GM12878 (cell line): Measurements from ENCODE around the gene SLITRK3. TPM values are rescaled to one million over a fixed set of nuclear protein-coding genes. Genes with fewer than 3 reads are reported as not detected.

Source experiments
- NFYB ChIP-seq: IDR thresholded peaks from 2 replicates; pipeline ENCODE4 v1.6.1; 2011; ENCODE audit warnings: low read depth, mild to moderate bottlenecking, low read length, improper control_type of control experiment, moderate library complexity; ENCODE audit not compliant: insufficient read depth
- NRF1 ChIP-seq: conservative IDR thresholded peaks from 2 replicates; pipeline ENCODE4 v1.6.1; 2011; ENCODE audit warnings: mild to moderate bottlenecking, low read depth, low read length, improper control_type of control experiment
- PAX8 ChIP-seq: fragments of 450-650 bp; IDR thresholded peaks from 2 replicates; pipeline ENCODE4 v1.6.1; 2017; ENCODE audit warnings: mild to moderate bottlenecking, moderate library complexity
- POLR2A ChIP-seq: IDR thresholded peaks from 2 replicates; pipeline ENCODE4 v1.6.1; 2011; ENCODE audit warnings: low read depth, mild to moderate bottlenecking, low read length
- polyA plus RNA-seq, 11 experiments: library from polyadenylated mRNA; depleted of rRNA in 4 of 11; unstranded in 6 of 11; stranded (reverse) in 5 of 11; fragments of >200 nt; fragmentation: Nextera tagmentation in 4 of 11; fragmentation: Illumina TruSeq in 1 of 11; extraction: Ambion mirVana in 4 of 11; extraction: Trizol in 1 of 11; gene quantifications; 1 replicate in 1 of 11; 2 replicates in 10 of 11; pipeline versions ENCODE4 v1.2.1 to v1.2.3, GENCODE V29; 2011 to 2016; ENCODE audit warnings: inconsistent platforms in 2 of 11, missing spikeins in 2 of 11, low read depth in 1 of 11
- total RNA-seq, 4 experiments: library from RNA; depleted of rRNA in 3 of 4; stranded (reverse); fragments of >200 nt in 3 of 4; fragmentation: Illumina TruSeq in 1 of 4; extraction: Trizol in 1 of 4; gene quantifications; 2 replicates each; pipeline versions ENCODE4 v1.2.1 to v1.2.3, GENCODE V29; 2013 to 2021
- TF ChIP-seq, protein P1 (sequence below): fragments of 450-650 bp; IDR thresholded peaks from 2 replicates; pipeline ENCODE4 v1.6.1; 2017; ENCODE audit warnings: mild to moderate bottlenecking, moderate library complexity
- TF ChIP-seq, protein P2 (sequence below): IDR thresholded peaks from 2 replicates; pipeline ENCODE4 v1.6.1; 2012; ENCODE audit warnings: low read depth, low read length, improper control_type of control experiment
- TF ChIP-seq, protein P3 (sequence below): fragments of 450-650 bp; formaldehyde crosslinking; IDR thresholded peaks from 2 replicates; pipeline ENCODE4 v1.4.0; 2020; ENCODE audit warnings: mild to moderate bottlenecking, moderate library complexity
- TF ChIP-seq, protein P4 (sequence below): IDR thresholded peaks from 2 replicates; pipeline ENCODE4 v1.6.1; 2012; ENCODE audit warnings: improper control_type of control experiment, low read depth, low read length; ENCODE audit not compliant: insufficient replicate concordance

SLITRK3 gene
- total and polyA plus RNA-seq, 10 of the 15 experiments (the other 5 are each of a cell fraction or from before 2014, with no cell fraction given): 0.03 TPM; not detected in 9

DNA sequence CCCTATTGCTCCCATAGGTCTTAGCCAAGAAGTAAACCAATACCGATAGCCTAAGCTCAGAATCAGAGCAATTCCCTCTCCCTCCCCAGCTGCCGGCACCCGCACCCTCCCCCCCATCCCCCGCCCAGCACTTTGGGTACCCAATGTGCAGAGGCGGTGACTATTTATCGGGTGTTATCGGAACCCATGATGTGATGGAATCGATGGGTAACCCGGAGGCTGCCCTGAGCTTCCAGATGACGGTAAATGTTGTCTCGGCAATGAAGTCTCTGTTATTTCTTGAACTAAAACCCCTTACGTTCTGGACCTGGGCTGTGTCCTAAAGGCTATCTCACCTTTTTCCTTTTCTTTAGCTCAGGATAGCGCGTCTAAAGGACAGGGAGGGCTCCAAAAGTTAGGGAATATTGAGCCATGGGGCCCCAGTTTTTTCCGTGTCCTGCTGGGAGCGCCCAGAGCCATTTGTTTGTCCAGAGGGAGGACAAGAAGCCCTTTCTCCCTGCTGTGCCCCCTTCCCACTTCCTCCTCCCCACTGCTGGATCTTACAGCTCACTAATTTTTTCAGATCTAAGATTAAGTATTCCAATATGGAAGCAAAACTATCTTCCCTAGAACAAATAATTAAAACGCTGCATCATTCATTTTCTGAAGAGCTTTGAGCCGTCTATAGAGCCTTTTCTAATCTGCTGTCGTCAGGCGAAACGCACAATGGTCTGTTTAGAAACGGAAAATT is 1.5 kb downstream of the SLITRK3 start (continued):
- TF ChIP-seq, protein P1, sequence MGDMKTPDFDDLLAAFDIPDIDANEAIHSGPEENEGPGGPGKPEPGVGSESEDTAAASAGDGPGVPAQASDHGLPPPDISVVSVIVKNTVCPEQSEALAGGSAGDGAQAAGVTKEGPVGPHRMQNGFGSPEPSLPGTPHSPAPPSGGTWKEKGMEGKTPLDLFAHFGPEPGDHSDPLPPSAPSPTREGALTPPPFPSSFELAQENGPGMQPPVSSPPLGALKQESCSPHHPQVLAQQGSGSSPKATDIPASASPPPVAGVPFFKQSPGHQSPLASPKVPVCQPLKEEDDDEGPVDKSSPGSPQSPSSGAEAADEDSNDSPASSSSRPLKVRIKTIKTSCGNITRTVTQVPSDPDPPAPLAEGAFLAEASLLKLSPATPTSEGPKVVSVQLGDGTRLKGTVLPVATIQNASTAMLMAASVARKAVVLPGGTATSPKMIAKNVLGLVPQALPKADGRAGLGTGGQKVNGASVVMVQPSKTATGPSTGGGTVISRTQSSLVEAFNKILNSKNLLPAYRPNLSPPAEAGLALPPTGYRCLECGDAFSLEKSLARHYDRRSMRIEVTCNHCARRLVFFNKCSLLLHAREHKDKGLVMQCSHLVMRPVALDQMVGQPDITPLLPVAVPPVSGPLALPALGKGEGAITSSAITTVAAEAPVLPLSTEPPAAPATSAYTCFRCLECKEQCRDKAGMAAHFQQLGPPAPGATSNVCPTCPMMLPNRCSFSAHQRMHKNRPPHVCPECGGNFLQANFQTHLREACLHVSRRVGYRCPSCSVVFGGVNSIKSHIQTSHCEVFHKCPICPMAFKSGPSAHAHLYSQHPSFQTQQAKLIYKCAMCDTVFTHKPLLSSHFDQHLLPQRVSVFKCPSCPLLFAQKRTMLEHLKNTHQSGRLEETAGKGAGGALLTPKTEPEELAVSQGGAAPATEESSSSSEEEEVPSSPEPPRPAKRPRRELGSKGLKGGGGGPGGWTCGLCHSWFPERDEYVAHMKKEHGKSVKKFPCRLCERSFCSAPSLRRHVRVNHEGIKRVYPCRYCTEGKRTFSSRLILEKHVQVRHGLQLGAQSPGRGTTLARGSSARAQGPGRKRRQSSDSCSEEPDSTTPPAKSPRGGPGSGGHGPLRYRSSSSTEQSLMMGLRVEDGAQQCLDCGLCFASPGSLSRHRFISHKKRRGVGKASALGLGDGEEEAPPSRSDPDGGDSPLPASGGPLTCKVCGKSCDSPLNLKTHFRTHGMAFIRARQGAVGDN: no peak
- TF ChIP-seq POLR2A (no peak), NFYB (no peak), PAX8 (no peak), NRF1 (no peak)
- TF ChIP-seq, protein P2, sequence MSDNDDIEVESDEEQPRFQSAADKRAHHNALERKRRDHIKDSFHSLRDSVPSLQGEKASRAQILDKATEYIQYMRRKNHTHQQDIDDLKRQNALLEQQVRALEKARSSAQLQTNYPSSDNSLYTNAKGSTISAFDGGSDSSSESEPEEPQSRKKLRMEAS: no peak
- TF ChIP-seq, protein P3, sequence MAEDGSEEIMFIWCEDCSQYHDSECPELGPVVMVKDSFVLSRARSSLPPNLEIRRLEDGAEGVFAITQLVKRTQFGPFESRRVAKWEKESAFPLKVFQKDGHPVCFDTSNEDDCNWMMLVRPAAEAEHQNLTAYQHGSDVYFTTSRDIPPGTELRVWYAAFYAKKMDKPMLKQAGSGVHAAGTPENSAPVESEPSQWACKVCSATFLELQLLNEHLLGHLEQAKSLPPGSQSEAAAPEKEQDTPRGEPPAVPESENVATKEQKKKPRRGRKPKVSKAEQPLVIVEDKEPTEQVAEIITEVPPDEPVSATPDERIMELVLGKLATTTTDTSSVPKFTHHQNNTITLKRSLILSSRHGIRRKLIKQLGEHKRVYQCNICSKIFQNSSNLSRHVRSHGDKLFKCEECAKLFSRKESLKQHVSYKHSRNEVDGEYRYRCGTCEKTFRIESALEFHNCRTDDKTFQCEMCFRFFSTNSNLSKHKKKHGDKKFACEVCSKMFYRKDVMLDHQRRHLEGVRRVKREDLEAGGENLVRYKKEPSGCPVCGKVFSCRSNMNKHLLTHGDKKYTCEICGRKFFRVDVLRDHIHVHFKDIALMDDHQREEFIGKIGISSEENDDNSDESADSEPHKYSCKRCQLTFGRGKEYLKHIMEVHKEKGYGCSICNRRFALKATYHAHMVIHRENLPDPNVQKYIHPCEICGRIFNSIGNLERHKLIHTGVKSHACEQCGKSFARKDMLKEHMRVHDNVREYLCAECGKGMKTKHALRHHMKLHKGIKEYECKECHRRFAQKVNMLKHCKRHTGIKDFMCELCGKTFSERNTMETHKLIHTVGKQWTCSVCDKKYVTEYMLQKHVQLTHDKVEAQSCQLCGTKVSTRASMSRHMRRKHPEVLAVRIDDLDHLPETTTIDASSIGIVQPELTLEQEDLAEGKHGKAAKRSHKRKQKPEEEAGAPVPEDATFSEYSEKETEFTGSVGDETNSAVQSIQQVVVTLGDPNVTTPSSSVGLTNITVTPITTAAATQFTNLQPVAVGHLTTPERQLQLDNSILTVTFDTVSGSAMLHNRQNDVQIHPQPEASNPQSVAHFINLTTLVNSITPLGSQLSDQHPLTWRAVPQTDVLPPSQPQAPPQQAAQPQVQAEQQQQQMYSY (CRISPR knock-in tag): no peak
- TF ChIP-seq, protein P4, sequence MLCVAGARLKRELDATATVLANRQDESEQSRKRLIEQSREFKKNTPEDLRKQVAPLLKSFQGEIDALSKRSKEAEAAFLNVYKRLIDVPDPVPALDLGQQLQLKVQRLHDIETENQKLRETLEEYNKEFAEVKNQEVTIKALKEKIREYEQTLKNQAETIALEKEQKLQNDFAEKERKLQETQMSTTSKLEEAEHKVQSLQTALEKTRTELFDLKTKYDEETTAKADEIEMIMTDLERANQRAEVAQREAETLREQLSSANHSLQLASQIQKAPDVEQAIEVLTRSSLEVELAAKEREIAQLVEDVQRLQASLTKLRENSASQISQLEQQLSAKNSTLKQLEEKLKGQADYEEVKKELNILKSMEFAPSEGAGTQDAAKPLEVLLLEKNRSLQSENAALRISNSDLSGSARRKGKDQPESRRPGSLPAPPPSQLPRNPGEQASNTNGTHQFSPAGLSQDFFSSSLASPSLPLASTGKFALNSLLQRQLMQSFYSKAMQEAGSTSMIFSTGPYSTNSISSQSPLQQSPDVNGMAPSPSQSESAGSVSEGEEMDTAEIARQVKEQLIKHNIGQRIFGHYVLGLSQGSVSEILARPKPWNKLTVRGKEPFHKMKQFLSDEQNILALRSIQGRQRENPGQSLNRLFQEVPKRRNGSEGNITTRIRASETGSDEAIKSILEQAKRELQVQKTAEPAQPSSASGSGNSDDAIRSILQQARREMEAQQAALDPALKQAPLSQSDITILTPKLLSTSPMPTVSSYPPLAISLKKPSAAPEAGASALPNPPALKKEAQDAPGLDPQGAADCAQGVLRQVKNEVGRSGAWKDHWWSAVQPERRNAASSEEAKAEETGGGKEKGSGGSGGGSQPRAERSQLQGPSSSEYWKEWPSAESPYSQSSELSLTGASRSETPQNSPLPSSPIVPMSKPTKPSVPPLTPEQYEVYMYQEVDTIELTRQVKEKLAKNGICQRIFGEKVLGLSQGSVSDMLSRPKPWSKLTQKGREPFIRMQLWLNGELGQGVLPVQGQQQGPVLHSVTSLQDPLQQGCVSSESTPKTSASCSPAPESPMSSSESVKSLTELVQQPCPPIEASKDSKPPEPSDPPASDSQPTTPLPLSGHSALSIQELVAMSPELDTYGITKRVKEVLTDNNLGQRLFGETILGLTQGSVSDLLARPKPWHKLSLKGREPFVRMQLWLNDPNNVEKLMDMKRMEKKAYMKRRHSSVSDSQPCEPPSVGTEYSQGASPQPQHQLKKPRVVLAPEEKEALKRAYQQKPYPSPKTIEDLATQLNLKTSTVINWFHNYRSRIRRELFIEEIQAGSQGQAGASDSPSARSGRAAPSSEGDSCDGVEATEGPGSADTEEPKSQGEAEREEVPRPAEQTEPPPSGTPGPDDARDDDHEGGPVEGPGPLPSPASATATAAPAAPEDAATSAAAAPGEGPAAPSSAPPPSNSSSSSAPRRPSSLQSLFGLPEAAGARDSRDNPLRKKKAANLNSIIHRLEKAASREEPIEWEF: no peak
